ENCODE results near the gene ID4. TPM values are rescaled to one million over a fixed set of nuclear protein-coding genes. Genes with fewer than 3 reads are reported as not detected.

Gene ID4
- total and polyA plus RNA-seq, 2 of the 4 experiments (the other 2 are of a cell fraction), result 3.0 to 3.6 TPM

DNA sequence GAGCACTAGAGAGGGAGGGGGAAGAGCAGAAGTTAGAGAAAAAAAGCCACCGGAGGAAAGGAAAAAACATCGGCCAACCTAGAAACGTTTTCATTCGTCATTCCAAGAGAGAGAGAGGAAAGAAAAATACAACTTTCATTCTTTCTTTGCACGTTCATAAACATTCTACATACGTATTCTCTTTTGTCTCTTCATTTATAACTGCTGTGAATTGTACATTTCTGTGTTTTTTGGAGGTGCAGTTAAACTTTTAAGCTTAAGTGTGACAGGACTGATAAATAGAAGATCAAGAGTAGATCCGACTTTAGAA lies 2.0 kb downstream of the ID4 start:
- H3K56ac ChIP-seq (ENCODE audit: extremely low read depth, insufficient read depth, low read length), result no peak overlapping the region
- no peak overlapping the region for H4K91ac ChIP-seq (ENCODE audit: insufficient read depth, low read depth, low read length)
- BruUV-seq (replicated peaks), result TSS peak; percentile 67
- H3K79me1 ChIP-seq (ENCODE audit: low read depth in 1 of 2, low read length in 2 of 2), result peaks cover 0 to 9% of the 10 kb centered on the region in 2 experiments; a peak in 3 of 4 replicates
- H3K23ac ChIP-seq (ENCODE audit: low read depth, low read length), result peak overlapping the region; percentile 65; the same call in 1 of the 2 replicates
- CTCF ChIA-PET, result interaction anchor here (1.9 kb wide), 1 partner anchor 9 kb away, joined by 5 read pairs; no protein-coding TSS in a partner anchor
- H4K5ac ChIP-seq (ENCODE audit: low read depth, low read length), result no peak overlapping the region
- no peaks in the 10 kb centered on the region for H3K36me3 ChIP-seq (ENCODE audit: control insufficient read depth, insufficient read depth, low read length)
- no peak overlapping the region for H3K14ac ChIP-seq (replicated peaks; ENCODE audit: low read depth, low read length)
- no peak overlapping the region for H4K8ac ChIP-seq (ENCODE audit: low read depth in 2 of 2, low read length in 2 of 2)
- no peaks in the 10 kb centered on the region for H3K9me3 ChIP-seq (ENCODE audit: control insufficient read depth, insufficient read depth, low read length)
- H2BK5ac ChIP-seq (ENCODE audit: low read depth, low read length, poor library complexity, severe bottlenecking), result no peak overlapping the region
- no peaks in the 10 kb centered on the region for H3K4me1 ChIP-seq (ENCODE audit: control insufficient read depth, insufficient read depth, low read length)
- H3K4me2 ChIP-seq (ENCODE audit: low read depth, low read length), result peak overlapping the region; percentile 91
- H3K27me3 ChIP-seq (ENCODE audit: control insufficient read depth, insufficient read depth, low read length), result no peaks in the 10 kb centered on the region
- H3K4me3 ChIP-seq (ENCODE audit: insufficient read depth, low read depth, low read length), result peak overlapping the region; percentile 78
- H2BK120ac ChIP-seq (ENCODE audit: low read depth, low read length), result no peak overlapping the region
- TF ChIP-seq RCOR1 (IDR thresholded peaks at IDR 0.05; ENCODE audit: insufficient replicate concordance, low read length), result no peak
- in situ Hi-C loops (cut with MboI; ENCODE audit: low sequenced_read_pairs), result no loop called here
- peak overlapping the region; percentile 92 for H2AFZ ChIP-seq (replicated peaks; ENCODE audit: low read length, poor library complexity)
- H3K18ac ChIP-seq (ENCODE audit: low read depth, low read length), result no peak overlapping the region
- no peak overlapping the region for H2BK20ac ChIP-seq (ENCODE audit: low read depth, low read length)
- DNase-seq (peak; percentile 7), ATAC-seq (ENCODE audit: low read depth) (no peak)
- WGBS, 2 experiments (ENCODE audit: extremely low coverage in 2 of 2, insufficient read length in 1 of 2), result no CpG with 5 or more reads among the region's 7 CpGs
- intact Hi-C loops (cut with micrococcal nuclease), result loop anchor here (5.0 kb wide), 1 partner anchor 122 kb away; no protein-coding TSS in a partner anchor
- H3K9me1 ChIP-seq (ENCODE audit: insufficient read depth, low read length), result no peaks in the 10 kb centered on the region
- POLR2A ChIA-PET (ENCODE audit: unreplicated experiment), result no interaction called here
- no peak overlapping the region for H2BK15ac ChIP-seq (ENCODE audit: low read depth, low read length)
- no peak overlapping the region for H3K27ac ChIP-seq (ENCODE audit: insufficient read depth, low read length)
- H2AK5ac ChIP-seq (ENCODE audit: low read depth, low read length), result no peak overlapping the region
- no peak overlapping the region for H2AK9ac ChIP-seq (replicated peaks; ENCODE audit: low read depth, low read length, poor library complexity)
- H3K4ac ChIP-seq (ENCODE audit: low read depth, low read length), result no peak overlapping the region; the same call in 1 of the 2 replicates
- dilution Hi-C loops (cut with HindIII; ENCODE audit: low sequenced_read_pairs, unreplicated experiment), result no loop called here
- H4K20me1 ChIP-seq (ENCODE audit: insufficient read depth, low read length), result peaks cover 10% of the 10 kb centered on the region; the same call in 1 of the 2 replicates
- H3K9ac ChIP-seq (ENCODE audit: low read depth, low read length), result peak overlapping the region; percentile 62
